T-helper 2 cell treated with Interferon-gamma antibody and Interleukin-4, amounts not matched to agents 100 ng/mL and 5 ng/mL, for 36 hours (primary cell): ENCODE data around the gene ARFGAP1. TPM values are rescaled to one million over a fixed set of nuclear protein-coding genes. Genes with fewer than 3 reads are reported as not detected.
"Not testable (repeated sequence)": the region's sequence is repeated elsewhere in the genome, so short reads cannot be mapped to it uniquely, and the experiment has no call there.

ENCODE experiments used
- intact Hi-C: fragments of 100-400 bp; cut with micrococcal nuclease; formaldehyde crosslinking; loops from one replicate; pipeline ENCODE4 v1.15.1; 2023
- total RNA-seq: library from RNA; stranded (reverse); gene quantifications from 2 replicates; pipeline ENCODE4 v1.2.3, GENCODE V29; 2022

ARFGAP1 gene
- total RNA-seq, 1 donor from 2014 or later: 84.9 TPM

DNA sequence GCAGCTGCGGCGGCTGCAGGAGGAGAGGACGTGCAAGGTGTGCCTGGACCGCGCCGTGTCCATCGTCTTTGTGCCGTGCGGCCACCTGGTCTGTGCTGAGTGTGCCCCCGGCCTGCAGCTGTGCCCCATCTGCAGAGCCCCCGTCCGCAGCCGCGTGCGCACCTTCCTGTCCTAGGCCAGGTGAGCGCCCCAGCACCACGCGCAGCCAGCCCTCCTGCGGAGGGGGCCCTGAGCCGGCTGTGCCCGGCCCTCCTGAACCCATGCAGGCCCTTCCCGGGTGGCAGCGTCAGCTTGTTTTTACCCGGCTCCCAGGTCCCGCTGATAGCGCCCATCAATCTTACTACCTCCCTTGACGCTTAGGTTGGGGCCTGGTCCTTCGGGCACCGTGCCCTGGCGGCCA, 33.2 kb upstream of the ARFGAP1 start:
- intact Hi-C loops: no loop called here

DNA sequence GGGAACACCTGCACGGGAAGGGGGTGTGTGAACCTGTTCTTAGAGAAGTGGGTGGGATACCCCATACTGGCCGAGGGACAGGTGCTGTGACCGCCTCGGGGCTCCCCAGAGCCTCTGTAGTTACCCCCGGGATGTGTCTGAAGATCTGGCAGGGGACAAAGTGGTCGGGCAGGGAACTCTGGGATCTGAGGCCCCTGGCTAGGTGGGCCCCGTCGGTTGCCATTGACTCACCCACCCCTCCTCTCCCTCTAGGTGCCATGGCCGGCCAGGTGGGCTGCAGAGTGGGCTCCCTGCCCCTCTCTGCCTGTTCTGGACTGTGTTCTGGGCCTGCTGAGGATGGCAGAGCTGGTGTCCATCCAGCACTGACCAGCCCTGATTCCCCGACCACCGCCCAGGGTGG, 32.6 kb upstream of the ARFGAP1 start:
- intact Hi-C loops: no loop called here

DNA sequence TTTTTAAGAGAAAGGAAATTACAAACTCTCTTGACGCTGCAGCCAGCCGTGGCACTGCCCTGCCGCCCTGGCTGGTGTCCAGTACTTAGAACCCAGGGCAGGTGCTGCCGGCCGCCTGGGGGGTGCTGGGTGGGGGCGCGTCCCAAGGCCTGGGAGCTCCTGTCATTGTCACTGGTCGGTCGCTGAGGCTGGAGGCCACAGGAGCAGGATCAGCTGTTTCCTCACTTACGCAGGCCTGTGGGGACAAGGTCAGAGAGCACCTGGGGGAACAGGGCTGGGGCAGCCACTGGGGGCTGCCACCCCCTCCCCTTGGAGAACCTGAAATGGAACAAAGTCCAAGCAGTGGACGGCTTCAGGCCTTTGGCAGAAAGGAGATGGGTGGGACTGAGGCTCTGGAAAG, 31.3 kb upstream of the ARFGAP1 start:
- intact Hi-C loops: no loop called here

DNA sequence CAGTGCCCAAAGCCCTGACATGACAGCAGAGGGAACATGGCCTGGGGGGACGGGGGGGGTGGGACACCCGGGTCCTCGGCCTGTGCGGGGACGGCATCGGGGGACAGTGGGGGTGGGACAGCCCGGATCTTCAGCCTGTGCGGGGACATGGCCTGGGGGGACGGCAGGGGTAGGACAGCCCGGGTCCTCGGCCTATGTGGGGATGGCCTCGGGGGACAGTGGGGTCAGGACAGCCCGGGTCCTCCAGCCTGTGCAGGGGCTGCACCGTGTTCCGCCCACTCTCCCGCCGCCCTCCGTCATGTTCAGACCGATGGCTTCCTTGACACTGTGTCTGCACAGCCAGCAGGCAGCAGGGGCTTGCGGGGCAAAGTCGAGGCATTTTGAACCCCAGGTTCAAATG, 29.9 kb upstream of the ARFGAP1 start:
- intact Hi-C loops: no loop called here

GRCh38 chr20:63243604-63244247, 28.9 kb upstream of the ARFGAP1 start:
- intact Hi-C loops: no loop called here

GRCh38 chr20:63244468-63244867, 28.1 kb upstream of the ARFGAP1 start:
- intact Hi-C loops: no loop called here

- intact Hi-C loops: no loop called here
These were observed 25.9 kb upstream of the ARFGAP1 start for GRCh38 chr20:63246490-63247288.

- intact Hi-C loops: no loop called here
These were observed 24.9 kb upstream of the ARFGAP1 start for GRCh38 chr20:63247671-63248228.

GRCh38 chr20:63248835-63249591, 23.6 kb upstream of the ARFGAP1 start:
- intact Hi-C loops: no loop called here

- intact Hi-C loops: no loop called here
These were observed 22.7 kb upstream of the ARFGAP1 start for GRCh38 chr20:63249891-63250290.

- intact Hi-C loops: not testable (repeated sequence)
These were observed 21.3 kb upstream of the ARFGAP1 start for GRCh38 chr20:63251350-63251749.

DNA sequence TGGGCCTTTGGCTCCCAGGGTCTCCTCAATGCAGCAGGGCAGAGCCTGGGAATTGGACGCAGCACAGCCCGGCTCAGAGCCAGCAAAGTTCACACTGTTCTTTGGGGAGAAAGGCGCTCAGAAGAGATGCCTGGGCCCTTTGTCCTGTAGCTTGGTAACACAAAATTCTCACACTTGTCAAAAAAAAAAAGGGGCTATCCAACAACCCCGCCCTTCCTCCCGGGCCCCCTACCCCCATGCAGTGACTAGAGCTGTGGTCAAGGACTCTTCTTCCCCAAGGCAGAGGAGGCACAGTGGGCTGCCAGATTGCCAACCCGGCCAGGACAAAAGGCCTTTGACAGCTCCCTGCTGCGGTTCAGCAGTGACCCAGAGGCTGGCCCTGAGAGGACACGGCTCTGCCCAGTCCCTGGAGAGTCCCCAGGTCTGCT, 20.3 kb upstream of the ARFGAP1 start:
- intact Hi-C loops: no loop called here

GRCh38 chr20:63253065-63253437, 19.6 kb upstream of the ARFGAP1 start:
- intact Hi-C loops: no loop called here

DNA sequence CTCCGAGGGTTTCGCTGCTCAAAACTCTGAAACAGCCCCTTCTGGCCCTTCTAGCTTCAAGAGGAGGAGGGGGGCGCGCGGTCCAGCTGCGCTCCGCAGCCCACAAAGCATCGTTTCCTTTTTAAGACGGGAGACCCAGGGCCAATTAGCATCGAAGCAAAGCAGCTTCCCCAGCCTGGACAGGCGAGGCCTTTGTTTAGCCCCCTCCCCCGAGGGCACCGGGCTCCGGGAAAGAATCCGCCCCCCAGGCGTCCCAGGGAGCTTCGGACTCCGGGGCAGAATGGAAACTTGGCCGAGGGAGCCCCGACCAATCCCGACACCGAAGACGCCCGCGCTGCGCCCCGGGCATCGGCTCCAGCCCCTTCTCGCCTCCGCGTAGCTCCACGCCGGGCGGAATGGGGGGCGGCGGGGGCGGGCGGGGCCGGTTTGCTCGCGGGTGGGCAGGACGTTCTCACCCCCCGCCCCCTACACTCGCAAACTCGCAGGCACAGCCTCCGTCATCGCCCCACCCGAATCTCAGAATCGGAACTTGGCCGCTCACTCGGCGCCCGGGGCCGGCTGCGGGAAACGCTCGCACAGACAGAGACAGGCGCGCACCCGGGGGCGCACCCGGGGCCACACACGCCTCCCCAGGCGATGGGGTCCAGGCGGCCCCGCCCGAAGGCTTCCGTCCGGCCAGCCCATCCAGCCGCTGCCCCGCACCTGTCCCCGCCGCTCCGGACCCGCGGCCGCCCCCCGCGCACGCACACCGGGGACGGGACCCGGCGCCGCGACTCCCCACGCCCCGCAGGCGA, 19.0 kb upstream of the ARFGAP1 start:
- intact Hi-C loops: no loop called here

GRCh38 chr20:63254232-63254605, 18.4 kb upstream of the ARFGAP1 start, which contains the start of gene NKAIN4:
Gene NKAIN4 (minus strand): TSS chr20:63254463. CDS start chr20:63254450, 13 bp downstream.
- intact Hi-C loops: no loop called here

DNA sequence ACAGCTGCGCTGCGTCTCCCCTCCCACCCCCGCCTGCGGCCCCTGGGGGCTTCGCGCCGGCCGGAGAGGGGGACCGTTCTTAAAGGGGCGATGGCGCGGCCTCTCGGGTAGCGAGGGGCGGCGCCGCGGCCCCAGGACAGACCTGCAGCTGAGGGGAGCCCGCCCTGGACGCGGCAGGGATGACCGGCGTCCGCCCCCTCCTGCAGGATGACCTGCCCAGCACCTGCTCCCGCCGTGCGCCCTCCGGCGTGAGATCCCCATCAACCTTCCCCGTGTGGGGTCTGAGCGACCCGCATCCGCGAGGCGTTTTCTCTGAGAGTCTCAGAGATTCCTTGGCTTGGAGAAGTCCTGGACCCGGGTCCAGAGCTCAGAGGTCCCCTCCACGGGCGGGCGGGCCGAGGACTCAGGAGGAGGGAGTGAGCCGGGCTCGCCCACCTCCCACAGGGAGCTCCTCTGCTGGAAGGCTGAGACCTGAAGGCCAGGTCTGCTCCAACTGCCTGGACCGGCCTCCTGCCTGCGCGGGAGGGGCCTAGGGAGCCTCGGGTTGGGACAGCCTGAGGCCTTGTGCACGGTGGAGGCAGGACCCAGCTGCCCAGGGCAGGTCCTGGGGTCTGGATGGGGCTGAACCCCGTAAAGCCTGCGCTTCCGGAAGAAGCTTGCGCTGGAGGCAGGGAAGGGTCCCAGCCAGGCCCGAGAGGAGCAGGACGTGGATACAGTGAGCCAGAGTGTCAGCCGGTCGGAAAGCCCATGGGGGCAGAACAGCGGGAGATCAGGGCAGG, 17.8 kb upstream of the ARFGAP1 start:
- intact Hi-C loops: no loop called here

DNA sequence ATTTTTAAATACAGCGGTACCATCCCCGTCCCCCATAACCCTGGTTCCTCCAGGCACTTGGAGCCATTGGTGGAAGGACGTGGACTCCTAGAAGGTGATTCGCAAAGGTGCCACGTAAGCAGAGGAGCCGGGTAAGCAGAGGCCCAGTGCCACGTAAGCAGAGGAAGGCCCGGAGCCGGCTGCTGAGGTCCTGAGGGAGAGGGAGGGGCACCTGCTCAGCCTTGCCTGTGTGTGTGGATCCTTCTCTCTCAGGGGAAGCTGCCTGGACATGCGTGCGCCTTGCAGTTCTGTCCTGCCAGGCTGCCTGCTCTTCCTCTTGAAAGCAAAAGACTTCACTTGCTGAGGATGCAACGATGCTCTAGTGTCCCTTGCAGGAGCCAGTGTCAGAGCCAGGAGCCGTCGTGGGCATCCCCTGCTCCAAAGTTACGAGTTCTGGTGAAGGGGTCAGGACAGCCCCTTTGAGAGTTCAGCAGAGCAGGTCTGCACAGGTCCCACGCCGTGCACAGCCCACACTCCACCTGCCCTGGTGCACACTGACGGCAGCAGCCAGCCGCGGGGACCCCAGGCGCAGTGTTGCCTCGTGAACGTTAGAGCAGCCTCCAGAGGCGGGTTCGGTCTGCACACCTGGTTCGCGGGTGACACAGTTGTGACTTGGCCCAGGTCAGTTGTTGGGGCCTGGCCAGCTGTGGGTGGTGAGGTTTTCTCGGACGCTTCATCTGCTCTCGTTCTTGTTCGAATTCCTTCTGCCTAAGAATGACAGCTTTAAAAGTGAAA, 16.5 kb upstream of the ARFGAP1 start:
- intact Hi-C loops: no loop called here

GRCh38 chr20:63256954-63257353, 15.7 kb upstream of the ARFGAP1 start:
- intact Hi-C loops: no loop called here

DNA sequence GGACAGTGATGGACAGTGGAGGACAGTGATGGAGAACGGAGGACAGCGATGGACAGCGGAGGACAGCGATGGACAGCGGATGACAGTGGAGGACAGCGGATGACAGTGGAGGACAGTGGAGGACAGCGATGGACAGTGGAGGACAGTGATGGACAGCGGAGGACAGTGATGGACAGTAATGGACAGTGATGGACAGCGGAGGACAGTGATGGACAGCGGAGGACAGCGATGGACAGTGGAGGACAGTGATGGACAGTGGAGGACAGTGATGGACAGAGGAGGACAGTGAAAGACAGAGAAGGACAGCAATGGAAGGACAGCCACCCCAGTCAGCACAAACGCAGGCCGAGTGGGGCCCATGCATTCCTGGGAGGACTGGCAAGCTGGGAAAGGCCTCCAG, 15.0 kb upstream of the ARFGAP1 start:
- intact Hi-C loops: no loop called here

DNA sequence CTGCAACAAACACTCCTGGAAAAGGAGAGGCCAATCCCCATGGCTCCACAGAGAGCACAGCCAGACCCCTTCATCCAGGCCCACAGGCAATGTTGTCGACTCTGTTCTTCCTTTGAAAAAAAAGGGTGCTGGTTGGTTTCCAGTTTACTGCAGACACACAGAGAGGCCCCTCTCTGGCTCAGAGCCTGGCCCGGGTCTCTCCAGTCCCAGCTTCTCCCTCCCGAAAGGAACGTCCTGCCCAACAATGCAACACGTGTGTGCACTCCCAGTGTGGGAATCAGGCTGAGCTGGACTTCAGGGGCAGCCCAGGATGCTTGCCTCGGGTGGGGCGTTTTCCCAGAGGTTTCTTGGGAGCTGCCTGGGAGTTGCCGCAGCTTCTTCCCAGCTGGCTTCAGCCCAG, 13.8 kb upstream of the ARFGAP1 start:
- intact Hi-C loops: no loop called here
